GM10266 (cell line): Measurements from ENCODE around the gene CBFA2T3.

ENCODE experiments used
- DNase-seq: peaks from one replicate; pipeline ENCODE4 v3.0.0; 2012; ENCODE audit errors: extremely low spot score
- TF ChIP-seq, protein P1 (sequence below): IDR thresholded peaks from 2 replicates; pipeline ENCODE4 v1.5.1; 2012; ENCODE audit warnings: mild to moderate bottlenecking, low read depth; ENCODE audit not compliant: control insufficient read depth, insufficient read depth; ENCODE audit errors: missing control alignments

CBFA2T3 gene

DNA sequence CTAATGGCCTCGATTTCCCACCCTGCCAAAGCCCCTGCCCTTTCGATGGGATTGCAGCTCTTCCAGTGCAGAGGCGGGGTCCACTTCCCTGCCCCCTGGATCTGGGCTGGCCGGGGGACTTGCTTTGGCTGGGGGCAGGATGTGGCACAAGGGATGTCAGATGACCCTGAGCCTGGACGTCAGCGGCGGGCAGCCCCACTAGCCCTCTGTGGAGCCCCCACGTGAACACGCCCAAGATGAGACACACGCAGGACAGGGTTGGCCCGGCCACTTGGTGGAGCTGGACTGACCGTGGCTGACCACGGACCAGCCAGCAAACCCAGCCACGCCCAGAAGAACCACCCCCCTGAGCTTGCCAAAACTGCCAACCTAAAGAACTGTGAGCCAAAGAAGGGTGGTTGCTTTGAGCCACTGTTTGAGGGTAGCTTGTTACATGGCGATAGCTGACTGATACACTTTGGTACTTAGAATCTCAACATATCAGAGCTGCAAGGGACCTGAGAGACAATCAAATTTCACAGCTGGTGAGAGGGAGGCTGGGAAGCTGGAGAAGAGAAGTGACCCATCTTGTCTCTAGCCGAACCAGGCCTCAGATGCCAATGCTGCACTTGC, 63.9 kb downstream of the CBFA2T3 start:
- no peak for DNase-seq
- TF ChIP-seq, protein P1, sequence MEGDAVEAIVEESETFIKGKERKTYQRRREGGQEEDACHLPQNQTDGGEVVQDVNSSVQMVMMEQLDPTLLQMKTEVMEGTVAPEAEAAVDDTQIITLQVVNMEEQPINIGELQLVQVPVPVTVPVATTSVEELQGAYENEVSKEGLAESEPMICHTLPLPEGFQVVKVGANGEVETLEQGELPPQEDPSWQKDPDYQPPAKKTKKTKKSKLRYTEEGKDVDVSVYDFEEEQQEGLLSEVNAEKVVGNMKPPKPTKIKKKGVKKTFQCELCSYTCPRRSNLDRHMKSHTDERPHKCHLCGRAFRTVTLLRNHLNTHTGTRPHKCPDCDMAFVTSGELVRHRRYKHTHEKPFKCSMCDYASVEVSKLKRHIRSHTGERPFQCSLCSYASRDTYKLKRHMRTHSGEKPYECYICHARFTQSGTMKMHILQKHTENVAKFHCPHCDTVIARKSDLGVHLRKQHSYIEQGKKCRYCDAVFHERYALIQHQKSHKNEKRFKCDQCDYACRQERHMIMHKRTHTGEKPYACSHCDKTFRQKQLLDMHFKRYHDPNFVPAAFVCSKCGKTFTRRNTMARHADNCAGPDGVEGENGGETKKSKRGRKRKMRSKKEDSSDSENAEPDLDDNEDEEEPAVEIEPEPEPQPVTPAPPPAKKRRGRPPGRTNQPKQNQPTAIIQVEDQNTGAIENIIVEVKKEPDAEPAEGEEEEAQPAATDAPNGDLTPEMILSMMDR: no peak

DNA sequence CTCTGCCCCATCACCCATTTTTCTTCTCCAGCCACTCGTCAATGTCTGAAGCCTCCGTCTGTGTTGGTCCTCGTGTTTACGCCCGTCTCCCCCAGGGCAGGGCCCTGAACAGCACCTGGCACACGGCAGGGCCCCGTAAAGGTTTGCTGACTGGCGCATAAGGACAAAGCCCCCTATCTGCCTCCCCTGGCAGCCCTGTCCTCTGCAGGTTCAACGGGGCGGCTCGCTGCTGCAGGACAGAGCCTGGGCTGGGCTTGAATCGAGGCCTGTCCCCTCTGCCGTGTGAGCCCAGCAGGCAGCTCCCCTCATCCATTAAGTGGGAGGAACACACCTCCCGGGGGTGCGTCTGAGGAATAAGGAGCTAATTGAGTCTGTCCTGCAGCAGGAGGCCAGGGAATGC, 64.5 kb downstream of the CBFA2T3 start:
- TF ChIP-seq, protein P1: no peak
- no peak for DNase-seq

DNA sequence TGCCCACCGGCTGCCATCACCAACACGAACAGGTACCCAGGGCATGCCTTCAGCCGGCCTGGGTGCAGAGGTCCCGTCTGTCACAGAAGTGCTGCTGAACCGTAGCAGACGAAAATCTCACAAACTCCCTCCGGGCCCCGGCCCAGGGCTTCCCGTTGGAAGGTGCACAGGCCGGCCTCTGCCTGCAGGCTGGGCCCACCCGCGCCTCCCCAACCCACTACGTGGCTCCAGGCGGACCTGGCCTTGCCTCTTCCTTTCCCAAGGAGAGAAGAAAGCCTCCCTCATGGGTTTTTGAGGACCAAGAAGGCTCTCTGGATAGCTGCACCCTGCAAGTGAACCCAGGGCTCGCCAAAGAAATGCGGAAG, 65.1 kb downstream of the CBFA2T3 start:
- no peak for DNase-seq
- TF ChIP-seq, protein P1: no peak

DNA sequence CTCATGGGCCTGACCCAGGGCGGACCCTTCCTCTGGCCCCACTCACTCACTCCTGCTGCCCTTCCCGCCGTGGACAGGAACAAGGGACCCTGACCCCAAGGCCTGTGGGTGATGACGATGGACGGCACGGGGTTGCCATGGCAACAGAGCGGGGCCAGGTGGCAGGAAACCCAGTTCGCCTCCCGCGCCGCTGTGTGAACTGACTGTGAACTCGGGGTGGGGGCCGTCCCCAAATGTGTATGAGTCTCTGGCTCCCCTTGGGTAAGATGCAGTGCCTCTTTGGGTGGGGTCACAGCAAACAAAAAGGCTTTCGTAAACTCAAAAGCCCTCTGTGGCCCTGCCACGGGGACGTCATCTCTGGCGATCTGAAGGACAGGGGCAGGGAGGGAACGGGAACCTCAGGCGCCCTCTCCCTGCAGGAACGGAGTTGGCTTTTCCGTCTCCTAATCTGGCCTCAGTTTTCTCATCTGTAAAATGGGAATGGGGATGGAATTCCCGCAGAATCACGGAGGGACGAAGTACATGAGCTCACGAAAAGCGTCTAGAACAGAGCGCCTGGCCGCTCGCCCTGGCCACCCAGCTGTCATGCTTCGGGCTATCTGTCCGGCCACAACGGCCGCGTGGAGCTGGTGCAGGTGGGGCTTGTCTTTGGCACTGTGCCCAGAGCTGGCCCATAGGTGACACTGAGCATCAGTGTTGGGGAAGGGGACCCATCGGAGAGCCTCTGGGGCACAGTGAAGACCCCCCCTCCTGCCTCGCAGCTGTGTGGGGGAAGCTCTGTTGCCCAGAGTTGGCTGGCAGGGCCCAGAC, 65.7 kb downstream of the CBFA2T3 start:
- TF ChIP-seq, protein P1: no peak
- peak; percentile 61 for DNase-seq

DNA sequence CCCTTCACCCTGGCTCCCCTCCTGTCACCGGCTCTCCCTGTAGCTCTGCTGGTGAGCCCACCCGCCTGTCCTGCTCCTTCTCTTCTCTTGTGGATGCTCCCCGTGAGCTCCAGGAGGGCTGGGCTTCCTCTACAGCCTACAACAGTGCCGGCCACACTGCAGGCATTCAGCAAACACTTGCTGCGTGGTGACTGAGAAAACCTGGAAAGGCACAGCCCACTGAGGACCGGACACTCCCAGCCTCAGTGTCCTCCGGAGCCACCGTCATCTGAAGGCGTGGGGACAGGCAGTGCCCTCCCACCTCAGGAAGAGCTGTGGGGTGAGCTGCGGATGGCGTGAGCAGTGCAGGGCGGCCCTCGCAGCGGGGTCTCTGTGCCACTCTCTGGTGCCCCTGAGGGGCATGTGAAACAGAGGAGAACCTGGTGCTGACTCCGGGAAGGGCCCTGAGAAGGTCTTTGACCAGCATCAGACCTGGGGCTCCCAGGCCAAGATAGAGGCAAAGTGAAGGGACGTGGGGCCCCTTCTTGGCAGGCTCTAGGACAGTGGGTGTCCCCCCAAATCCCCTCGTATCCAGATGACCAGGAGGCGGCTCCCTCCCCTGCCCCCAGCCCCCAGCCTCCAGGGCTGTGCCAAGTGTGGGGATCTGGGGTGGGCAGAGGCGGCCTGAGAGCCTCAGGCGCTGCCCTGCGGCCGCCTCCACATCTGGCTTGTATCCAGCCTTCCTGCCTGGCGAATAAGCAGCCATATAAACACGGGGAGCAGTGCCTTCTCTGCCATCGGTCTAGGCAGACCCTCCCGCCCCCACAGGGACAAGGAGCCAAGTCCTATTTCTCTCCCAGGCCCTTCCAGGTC, 66.5 kb downstream of the CBFA2T3 start:
- TF ChIP-seq, protein P1: no peak
- DNase-seq: no peak

DNA sequence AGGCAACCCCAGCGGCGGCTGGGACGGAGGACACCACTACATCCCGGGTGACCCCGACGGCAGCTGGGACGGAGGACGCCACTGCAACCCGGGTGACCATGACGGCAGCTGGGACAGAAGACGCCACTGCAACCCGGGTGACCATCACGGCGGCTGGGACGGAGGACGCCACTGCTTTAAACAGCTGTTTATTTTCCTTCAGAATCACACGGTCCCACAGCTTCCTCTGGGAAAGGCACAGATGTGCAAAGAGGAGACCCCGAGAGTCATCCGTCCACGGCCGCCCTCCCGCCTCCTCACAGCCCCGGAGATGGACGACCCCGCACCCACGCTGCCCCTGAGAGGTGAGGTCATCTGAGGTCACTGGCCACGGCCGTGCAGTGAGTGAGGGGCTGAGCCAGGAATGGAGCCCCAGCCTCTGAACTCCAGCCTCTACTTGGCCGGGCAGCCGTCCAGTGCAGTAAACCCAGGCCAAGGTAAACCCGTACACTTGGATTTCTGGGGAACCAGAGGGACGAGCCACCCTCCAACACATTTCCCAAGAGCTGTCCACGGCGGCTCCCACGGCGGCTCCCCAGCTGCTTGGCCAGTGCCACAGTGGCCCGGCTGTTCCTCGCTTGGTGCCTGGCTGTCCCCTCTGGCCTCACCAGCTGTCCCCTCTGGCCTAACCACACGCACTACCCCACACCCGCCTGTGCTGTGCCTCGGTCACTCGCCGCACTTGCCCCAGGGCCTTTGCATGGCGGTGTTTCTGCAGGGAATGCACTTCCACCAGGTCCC, 67.4 kb downstream of the CBFA2T3 start:
- no peak for DNase-seq
- TF ChIP-seq, protein P1: no peak
